Nephron (organoid): ENCODE measurements around the gene ANO4.

Source experiments
- H3K27ac Mint-ChIP-seq, 3 experiments: 2 replicates each; pipeline ENCODE4 v1.8.0; 2020; ENCODE audit warnings: mixed read lengths in 3 of 3, mild to moderate bottlenecking in 2 of 3, moderate library complexity in 1 of 3
- H3K27me3 Mint-ChIP-seq: 2 replicates; pipeline ENCODE4 v1.8.0; 2021; ENCODE audit warnings: low read depth, mild to moderate bottlenecking, moderate library complexity, mixed read lengths
- H3K36me3 Mint-ChIP-seq: 2 replicates; pipeline ENCODE4 v1.8.0; 2020; ENCODE audit warnings: low read depth, mixed read lengths
- H3K4me1 Mint-ChIP-seq: 2 replicates; pipeline ENCODE4 v1.8.0; 2020; ENCODE audit warnings: mixed read lengths
- H3K4me3 Mint-ChIP-seq, 3 experiments: 2 replicates each; pipeline ENCODE4 v1.8.0; 2020; ENCODE audit warnings: mild to moderate bottlenecking in 3 of 3, mixed read lengths in 3 of 3, moderate library complexity in 2 of 3
- H3K9me3 Mint-ChIP-seq: 2 replicates; pipeline ENCODE4 v1.8.0; 2020; ENCODE audit warnings: mixed read lengths
- TF ChIP-seq, protein P1 (sequence below), 3 experiments: fragments of 200-600 bp; sonication (generic); IDR thresholded peaks; one replicate each; pipeline ENCODE4 v1.5.0; 2021; ENCODE audit warnings: antibody characterized with exemption in 3 of 3; ENCODE audit not compliant: unreplicated experiment in 3 of 3

ANO4 gene

DNA sequence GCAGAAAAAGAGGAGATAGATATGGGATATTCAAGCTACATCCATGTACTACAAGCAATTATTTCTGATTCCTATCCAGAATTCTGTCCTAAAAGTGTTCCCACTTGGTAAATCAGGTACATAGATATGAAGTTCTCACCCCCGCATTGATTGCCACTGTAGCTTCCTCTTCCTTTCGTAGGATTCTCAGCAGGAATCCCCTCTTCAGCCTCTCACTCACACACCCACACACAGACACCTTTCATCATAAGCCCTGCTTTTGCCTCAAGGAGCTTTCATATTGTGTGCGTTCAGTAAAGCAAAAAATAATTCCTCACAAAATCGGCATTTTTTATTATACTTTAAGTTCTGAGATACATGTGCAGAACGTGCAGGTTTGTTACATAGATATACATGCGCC lies 69.8 kb downstream of the ANO4 start:
- Mint-ChIP-seq H3K27ac (no peak overlapping the region), H3K27me3 (no peaks in the 10 kb centered on the region), H3K4me3 (no peak overlapping the region), H3K36me3 (no peaks in the 10 kb centered on the region), H3K9me3 (no peaks in the 10 kb centered on the region), H3K4me1 (peaks cover under 1% of the 10 kb centered on the region)
- TF ChIP-seq, protein P1, sequence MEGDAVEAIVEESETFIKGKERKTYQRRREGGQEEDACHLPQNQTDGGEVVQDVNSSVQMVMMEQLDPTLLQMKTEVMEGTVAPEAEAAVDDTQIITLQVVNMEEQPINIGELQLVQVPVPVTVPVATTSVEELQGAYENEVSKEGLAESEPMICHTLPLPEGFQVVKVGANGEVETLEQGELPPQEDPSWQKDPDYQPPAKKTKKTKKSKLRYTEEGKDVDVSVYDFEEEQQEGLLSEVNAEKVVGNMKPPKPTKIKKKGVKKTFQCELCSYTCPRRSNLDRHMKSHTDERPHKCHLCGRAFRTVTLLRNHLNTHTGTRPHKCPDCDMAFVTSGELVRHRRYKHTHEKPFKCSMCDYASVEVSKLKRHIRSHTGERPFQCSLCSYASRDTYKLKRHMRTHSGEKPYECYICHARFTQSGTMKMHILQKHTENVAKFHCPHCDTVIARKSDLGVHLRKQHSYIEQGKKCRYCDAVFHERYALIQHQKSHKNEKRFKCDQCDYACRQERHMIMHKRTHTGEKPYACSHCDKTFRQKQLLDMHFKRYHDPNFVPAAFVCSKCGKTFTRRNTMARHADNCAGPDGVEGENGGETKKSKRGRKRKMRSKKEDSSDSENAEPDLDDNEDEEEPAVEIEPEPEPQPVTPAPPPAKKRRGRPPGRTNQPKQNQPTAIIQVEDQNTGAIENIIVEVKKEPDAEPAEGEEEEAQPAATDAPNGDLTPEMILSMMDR (IDR thresholded peaks at IDR 0.05; ENCODE audit: unreplicated experiment in 3 of 3) = no peak

DNA sequence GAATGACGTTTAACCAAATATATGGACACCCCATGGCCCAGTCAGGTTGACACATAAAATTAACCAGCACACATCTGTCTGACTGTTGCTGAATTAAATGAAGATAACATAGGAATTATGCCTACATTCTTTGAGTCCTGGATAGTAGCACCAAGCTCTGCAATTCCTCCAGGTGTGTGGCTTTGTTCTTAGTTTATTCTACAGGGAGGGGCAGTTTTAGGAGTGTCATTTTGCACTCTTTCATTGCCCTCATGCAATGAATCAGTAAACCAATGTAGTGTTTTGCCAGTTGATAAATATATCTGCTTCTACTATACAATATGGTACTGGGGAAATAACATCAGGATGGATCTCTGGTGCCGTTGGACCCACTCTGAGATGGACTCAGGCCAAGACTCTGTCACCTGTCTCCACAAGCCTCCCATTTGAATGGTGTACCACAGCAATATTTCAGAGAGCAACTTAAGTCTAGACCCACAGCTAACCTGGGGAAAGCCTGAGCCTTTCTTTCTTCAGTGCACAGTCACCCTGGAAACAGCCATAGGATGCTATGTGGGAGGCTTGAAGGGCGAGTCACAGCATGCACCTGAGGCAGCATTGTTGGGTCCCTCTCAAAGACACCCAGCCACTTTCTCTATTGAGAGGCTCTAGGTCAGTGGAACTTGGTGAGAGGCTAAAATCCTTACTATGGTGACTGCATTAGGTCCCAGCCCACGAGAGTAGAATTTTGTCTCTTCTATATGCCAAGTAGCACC lies 73.2 kb downstream of the ANO4 start:
- Mint-ChIP-seq H3K9me3 (no peaks in the 10 kb centered on the region), H3K27ac (no peak overlapping the region), H3K36me3 (no peaks in the 10 kb centered on the region), H3K27me3 (no peaks in the 10 kb centered on the region), H3K4me1 (no peaks in the 10 kb centered on the region), H3K4me3 (no peak overlapping the region)
- TF ChIP-seq, protein P1 (IDR thresholded peaks at IDR 0.05; ENCODE audit: unreplicated experiment in 3 of 3) = no peak

DNA sequence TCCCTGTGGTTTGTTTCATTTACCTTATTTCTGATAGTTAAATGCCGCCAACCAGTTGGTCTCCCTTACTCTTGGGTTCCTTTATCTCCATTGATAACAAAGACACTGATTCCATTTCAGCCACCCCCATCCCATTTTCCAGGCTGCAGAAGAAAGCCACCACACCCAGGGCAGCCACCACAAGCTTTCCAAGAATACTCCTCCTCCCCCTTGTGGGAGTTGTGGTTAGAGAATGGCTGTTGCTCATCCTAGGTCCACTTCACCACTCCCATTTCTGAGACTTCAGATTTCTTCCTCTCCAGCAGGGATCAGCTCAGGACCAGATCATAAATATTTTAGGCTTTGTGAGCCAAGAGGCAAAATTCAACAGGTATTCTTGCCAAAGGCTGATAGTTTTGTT lies 73.9 kb downstream of the ANO4 start:
- no peak overlapping the region for H3K4me3 Mint-ChIP-seq
- no peak overlapping the region for H3K27ac Mint-ChIP-seq
- H3K9me3 Mint-ChIP-seq = peaks cover 5% of the 10 kb centered on the region
- TF ChIP-seq, protein P1 (IDR thresholded peaks at IDR 0.05; ENCODE audit: unreplicated experiment in 3 of 3) = no peak
- no peaks in the 10 kb centered on the region for H3K4me1 Mint-ChIP-seq
- H3K36me3 Mint-ChIP-seq = no peaks in the 10 kb centered on the region
- H3K27me3 Mint-ChIP-seq = no peaks in the 10 kb centered on the region

DNA sequence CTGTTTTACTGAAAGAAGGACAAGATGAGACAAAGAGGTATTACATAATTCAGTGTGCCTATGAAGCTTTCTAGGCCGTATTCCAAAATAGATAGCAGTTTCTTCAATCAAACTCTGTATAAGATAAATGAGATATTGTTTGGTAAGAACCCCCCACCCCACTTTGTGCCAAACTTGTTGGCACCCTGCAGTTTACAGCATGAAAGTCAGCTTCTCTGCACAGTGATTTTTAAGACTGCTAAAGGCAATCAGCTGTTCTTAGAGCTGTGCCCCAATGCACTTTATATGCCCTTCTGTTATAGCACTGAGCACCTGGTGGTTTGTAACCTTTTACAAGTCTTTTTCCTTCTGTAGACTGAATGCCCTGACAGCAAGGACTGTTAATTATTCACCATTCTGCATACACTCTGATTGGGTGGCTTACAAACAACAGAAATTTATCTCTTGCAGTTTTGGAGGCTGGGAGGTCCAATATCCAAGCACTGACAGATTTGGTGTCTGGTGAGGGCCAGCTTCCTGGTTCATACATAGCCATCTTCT lies 76.7 kb downstream of the ANO4 start:
- Mint-ChIP-seq H3K4me1 (no peaks in the 10 kb centered on the region), H3K4me3 (no peak overlapping the region), H3K27me3 (no peaks in the 10 kb centered on the region), H3K9me3 (peaks cover 6% of the 10 kb centered on the region), H3K27ac (no peak overlapping the region), H3K36me3 (no peaks in the 10 kb centered on the region)
- TF ChIP-seq, protein P1 (IDR thresholded peaks at IDR 0.05; ENCODE audit: unreplicated experiment in 3 of 3) = no peak

DNA sequence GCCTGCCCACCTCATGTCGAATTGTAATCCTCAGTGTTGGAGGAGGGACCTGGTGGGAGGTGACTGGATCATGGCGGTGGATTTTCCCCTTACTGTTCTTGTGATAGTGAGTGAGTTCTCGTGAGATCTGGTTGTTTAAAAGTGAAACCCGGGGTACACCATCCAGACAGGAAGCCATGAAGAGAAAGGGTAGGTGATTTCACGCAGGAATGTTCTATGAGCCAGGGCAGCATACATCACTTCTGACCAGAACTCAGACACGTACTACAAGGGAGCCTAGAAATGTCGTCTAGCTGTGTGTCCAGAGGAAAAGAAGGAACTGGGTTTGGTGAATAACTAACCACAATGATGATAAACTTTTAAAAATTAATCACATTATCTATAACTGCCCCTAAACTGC lies 80.6 kb downstream of the ANO4 start:
- no peaks in the 10 kb centered on the region for H3K27me3 Mint-ChIP-seq
- H3K4me1 Mint-ChIP-seq = no peaks in the 10 kb centered on the region
- H3K27ac Mint-ChIP-seq = no peak overlapping the region
- no peaks in the 10 kb centered on the region for H3K36me3 Mint-ChIP-seq
- peaks cover 6% of the 10 kb centered on the region for H3K9me3 Mint-ChIP-seq
- TF ChIP-seq, protein P1 (IDR thresholded peaks at IDR 0.05; ENCODE audit: unreplicated experiment in 3 of 3) = no peak
- no peak overlapping the region for H3K4me3 Mint-ChIP-seq

DNA sequence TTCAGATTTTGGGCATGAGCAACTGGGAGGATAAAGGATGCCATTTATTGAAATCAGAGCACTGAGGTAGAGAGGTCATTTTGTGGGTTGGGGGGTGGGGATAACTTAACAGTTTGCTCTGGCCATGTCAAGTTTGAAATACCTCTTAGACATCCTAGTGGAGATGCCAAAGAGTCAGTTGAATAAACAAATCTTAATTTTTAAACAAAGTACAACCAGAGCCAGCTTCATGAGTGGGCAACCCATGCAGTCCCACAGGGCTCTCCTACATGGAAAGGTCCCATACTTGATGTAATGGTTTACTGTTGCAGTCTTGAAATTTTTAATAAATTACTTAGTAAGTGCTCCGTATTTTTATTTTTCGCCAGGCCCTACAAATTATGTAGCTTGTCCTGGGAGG lies 81.2 kb downstream of the ANO4 start:
- Mint-ChIP-seq H3K9me3 (peaks cover 6% of the 10 kb centered on the region), H3K36me3 (no peaks in the 10 kb centered on the region), H3K4me1 (no peaks in the 10 kb centered on the region), H3K27me3 (no peaks in the 10 kb centered on the region), H3K4me3 (no peak overlapping the region), H3K27ac (no peak overlapping the region)
- TF ChIP-seq, protein P1 (IDR thresholded peaks at IDR 0.05; ENCODE audit: unreplicated experiment in 3 of 3) = no peak
